NOMO-1 treated with dmso at 0.1 percent for 144 hours (cell line): ENCODE measurements around the gene ALOXE3.
A peak's percentile ranks its signal among the peaks of the same experiment; 100 is the strongest.

Experiments used
- DNase-seq: peaks from one replicate; lab custom pipeline; 2025; ENCODE audit not compliant: unreplicated experiment; lab: John Stamatoyannopoulos, UW

ALOXE3 gene

GRCh38 chr17:8117980-8118768 lies at the start of gene ALOXE3:
TSS of gene ALOXE3 (minus strand) at chr17:8118514. CDS start at chr17:8117990, 524 bp downstream.
- no peak for DNase-seq

GRCh38 chr17:8167526-8167925 lies 49.2 kb upstream of the ALOXE3 start:
- DNase-seq: no peak

- no peak for DNase-seq
Measured at GRCh38 chr17:8166731-8167130, 48.4 kb upstream of the ALOXE3 start.

GRCh38 chr17:8164815-8165131 lies 46.5 kb upstream of the ALOXE3 start:
- DNase-seq: no peak

GRCh38 chr17:8163978-8164814 lies 45.9 kb upstream of the ALOXE3 start:
- peak; percentile 31 for DNase-seq

GRCh38 chr17:8162997-8163977 lies 45.0 kb upstream of the ALOXE3 start:
- no peak for DNase-seq

GRCh38 chr17:8162233-8162996 lies 44.1 kb upstream of the ALOXE3 start, which contains the start of gene VAMP2:
TSS of gene VAMP2 (minus strand) at chr17:8162948. CDS start at chr17:8162879, 69 bp downstream.
- DNase-seq: peak; percentile 22

- DNase-seq: no peak
Measured at GRCh38 chr17:8161289-8162232, 43.2 kb upstream of the ALOXE3 start.

GRCh38 chr17:8160741-8161221 lies 42.5 kb upstream of the ALOXE3 start:
- DNase-seq: no peak

GRCh38 chr17:8160224-8160577 lies 41.9 kb upstream of the ALOXE3 start:
- no peak for DNase-seq

- DNase-seq: no peak
Measured at GRCh38 chr17:8159459-8160223, 41.3 kb upstream of the ALOXE3 start.

GRCh38 chr17:8159032-8159400 lies 40.7 kb upstream of the ALOXE3 start:
- DNase-seq: no peak

- DNase-seq: peak; percentile 81
Measured at GRCh38 chr17:8158267-8159031, 40.1 kb upstream of the ALOXE3 start.

- peak; percentile 100 for DNase-seq
Measured at GRCh38 chr17:8156246-8156992, 38.1 kb upstream of the ALOXE3 start.

GRCh38 chr17:8155996-8156245 lies 37.6 kb upstream of the ALOXE3 start:
- no peak for DNase-seq

GRCh38 chr17:8155231-8155995 lies 37.1 kb upstream of the ALOXE3 start:
- DNase-seq: no peak
